Measurements from ENCODE around the gene FBXO46. TPM values are rescaled to one million over a fixed set of nuclear protein-coding genes. Genes with fewer than 3 reads are reported as not detected.

FBXO46 gene
- total RNA-seq, 1 experiment from 2014 or later, result 12.8 TPM

DNA sequence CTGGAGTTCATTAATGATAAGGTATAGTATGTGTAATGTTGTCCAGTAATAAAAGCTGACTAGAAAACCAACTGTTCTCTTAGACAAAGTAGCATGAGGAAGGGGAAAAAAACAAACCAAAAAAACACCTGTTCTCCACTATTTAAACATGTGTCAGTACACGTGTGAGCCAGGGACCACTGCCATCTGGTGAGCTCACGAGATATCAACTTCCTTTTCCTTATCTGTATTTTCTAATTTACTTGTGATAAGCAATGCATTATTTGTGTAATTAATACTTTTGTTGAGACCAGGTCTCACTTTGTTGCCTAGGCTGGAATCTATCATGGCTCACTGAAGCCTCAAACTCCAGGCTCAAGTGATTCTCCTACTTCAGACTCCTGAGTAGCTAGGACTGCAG lies 42.7 kb upstream of the FBXO46 start:
- TF ChIP-seq, protein P1, sequence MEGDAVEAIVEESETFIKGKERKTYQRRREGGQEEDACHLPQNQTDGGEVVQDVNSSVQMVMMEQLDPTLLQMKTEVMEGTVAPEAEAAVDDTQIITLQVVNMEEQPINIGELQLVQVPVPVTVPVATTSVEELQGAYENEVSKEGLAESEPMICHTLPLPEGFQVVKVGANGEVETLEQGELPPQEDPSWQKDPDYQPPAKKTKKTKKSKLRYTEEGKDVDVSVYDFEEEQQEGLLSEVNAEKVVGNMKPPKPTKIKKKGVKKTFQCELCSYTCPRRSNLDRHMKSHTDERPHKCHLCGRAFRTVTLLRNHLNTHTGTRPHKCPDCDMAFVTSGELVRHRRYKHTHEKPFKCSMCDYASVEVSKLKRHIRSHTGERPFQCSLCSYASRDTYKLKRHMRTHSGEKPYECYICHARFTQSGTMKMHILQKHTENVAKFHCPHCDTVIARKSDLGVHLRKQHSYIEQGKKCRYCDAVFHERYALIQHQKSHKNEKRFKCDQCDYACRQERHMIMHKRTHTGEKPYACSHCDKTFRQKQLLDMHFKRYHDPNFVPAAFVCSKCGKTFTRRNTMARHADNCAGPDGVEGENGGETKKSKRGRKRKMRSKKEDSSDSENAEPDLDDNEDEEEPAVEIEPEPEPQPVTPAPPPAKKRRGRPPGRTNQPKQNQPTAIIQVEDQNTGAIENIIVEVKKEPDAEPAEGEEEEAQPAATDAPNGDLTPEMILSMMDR (conservative IDR thresholded peaks at IDR 0.05; ENCODE audit: low read depth, low read length), result no peak
- TF ChIP-seq EZH2 (IDR thresholded peaks at IDR 0.05; ENCODE audit: low read length, unreplicated experiment) (no peak), EZH2phosphoT487 (IDR thresholded peaks at IDR 0.05; ENCODE audit: borderline replicate concordance, low read length) (no peak)
- no TSS peak for BruUV-seq (replicated peaks)
- intact Hi-C loops (cut with micrococcal nuclease), result no loop called here
- no peaks in the 10 kb centered on the region for H3K27me3 ChIP-seq (ENCODE audit: low read length)
- H3K4me2 ChIP-seq (ENCODE audit: low read length), result no peak overlapping the region
- no peaks in the 10 kb centered on the region for H3K9me2 ChIP-seq (replicated peaks; ENCODE audit: low read length)
- no peaks in the 10 kb centered on the region for H3K36me3 ChIP-seq (ENCODE audit: low read depth, low read length)
- H3K79me2 ChIP-seq (ENCODE audit: low read length), result no peaks in the 10 kb centered on the region
- H2AFZ ChIP-seq (ENCODE audit: low read length), result no peak overlapping the region
- no peaks in the 10 kb centered on the region for H3K9me3 ChIP-seq (ENCODE audit: low read length)
- H3K4me1 ChIP-seq (ENCODE audit: insufficient read depth, low read length), result 0 out of 2 replicates have a peak, but pooled peaks cover 21% of the 10 kb centered on the region
- no peaks in the 10 kb centered on the region for H3F3A ChIP-seq (ENCODE audit: low read length, unreplicated experiment)
- no peak overlapping the region for H3K27ac ChIP-seq (ENCODE audit: low read length)
- ChIA-PET POLR2A (ENCODE audit: unreplicated experiment) (no interaction called here), CTCF (no interaction called here)
- DNase-seq (no peak), ATAC-seq (no peak)
- no peak overlapping the region for H3K4me3 ChIP-seq (ENCODE audit: low read length)
- no peak overlapping the region for H3K9ac ChIP-seq (ENCODE audit: low read length)
- no peaks in the 10 kb centered on the region for H4K20me1 ChIP-seq (ENCODE audit: low read length)

DNA sequence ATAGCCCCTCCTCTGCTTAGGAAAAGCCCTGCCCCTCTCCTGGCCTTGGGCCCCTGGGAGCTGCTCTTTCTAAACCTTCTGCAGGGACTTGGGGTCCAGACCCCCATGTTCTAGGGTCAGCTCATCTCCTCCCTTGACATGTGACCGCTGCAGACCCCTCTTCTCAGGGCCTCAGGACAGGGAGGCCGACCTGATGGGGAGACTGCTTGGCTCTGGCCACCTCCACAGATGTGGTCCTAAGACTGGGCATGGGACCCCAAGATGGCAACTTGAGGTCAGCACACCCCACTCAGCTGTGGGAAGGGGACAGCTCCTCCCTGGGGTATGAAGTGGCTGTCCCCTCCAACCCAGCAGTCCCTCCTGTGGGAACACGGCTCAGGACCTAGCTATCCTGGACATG lies 42.2 kb upstream of the FBXO46 start:
- ATAC-seq (no peak), DNase-seq (no peak)
- BruUV-seq (replicated peaks), result no TSS peak
- POLR2A ChIA-PET (ENCODE audit: unreplicated experiment), result no interaction called here
- Histone ChIP-seq H3K4me2 (ENCODE audit: low read length) (no peak overlapping the region), H3F3A (ENCODE audit: low read length, unreplicated experiment) (no peaks in the 10 kb centered on the region), H3K27ac (ENCODE audit: low read length) (no peak overlapping the region), H3K9me3 (ENCODE audit: low read length) (no peaks in the 10 kb centered on the region), H2AFZ (ENCODE audit: low read length) (no peak overlapping the region), H3K9me2 (replicated peaks; ENCODE audit: low read length) (no peaks in the 10 kb centered on the region), H3K36me3 (ENCODE audit: low read depth, low read length) (no peaks in the 10 kb centered on the region), H3K27me3 (ENCODE audit: low read length) (no peaks in the 10 kb centered on the region), H3K4me3 (ENCODE audit: low read length) (no peak overlapping the region), H3K4me1 (ENCODE audit: insufficient read depth, low read length) (0 out of 2 replicates have a peak, but pooled peaks cover 21% of the 10 kb centered on the region), H3K9ac (ENCODE audit: low read length) (no peak overlapping the region), H4K20me1 (ENCODE audit: low read length) (no peaks in the 10 kb centered on the region), H3K79me2 (ENCODE audit: low read length) (no peaks in the 10 kb centered on the region)
- TF ChIP-seq, protein P1 (conservative IDR thresholded peaks at IDR 0.05; ENCODE audit: low read depth, low read length), result no peak
- TF ChIP-seq EZH2phosphoT487 (IDR thresholded peaks at IDR 0.05; ENCODE audit: borderline replicate concordance, low read length) (no peak), EZH2 (IDR thresholded peaks at IDR 0.05; ENCODE audit: low read length, unreplicated experiment) (no peak)
- intact Hi-C loops (cut with micrococcal nuclease), result no loop called here
- CTCF ChIA-PET, result no interaction called here

DNA sequence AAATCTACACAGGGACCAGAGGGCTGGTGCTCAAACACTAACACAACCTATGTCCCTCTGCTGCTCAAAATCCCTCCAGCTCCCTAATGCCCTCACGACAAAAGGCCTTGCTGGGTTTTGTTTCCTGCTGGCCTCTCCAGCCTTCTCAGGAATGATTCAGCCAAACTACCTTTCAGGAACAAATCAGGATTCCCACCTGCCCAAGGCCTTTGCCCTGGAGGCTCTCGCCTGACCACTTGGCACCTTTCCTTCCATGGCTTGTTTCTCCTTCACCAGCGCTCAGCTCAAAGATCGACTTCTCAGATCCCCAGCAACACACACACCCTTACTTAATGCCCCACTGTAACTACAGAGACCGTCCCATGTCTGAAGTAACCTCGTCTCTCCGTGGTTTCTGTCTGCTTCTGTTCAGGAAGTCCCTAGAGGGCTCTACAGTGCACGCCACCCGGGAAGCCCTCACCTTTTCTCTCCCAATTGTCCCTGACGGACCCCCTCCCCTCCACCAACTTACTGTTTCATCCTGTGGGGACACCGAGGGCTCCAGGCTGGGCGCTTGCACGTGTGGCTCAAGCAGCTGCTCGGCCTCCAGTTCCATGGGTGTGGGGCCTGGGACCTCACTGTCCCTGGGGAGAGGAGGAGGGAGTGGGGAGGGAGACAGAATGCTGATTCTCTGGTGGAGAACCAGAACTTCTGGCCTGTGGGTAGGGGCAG lies 41.6 kb upstream of the FBXO46 start:
- ChIA-PET POLR2A (ENCODE audit: unreplicated experiment) (interaction anchor here (0.6 kb wide), 1 partner anchor 10 kb away, joined by 6 read pairs; the partner anchor contains the start of gene DMPK), CTCF (no interaction called here)
- Histone ChIP-seq H3K4me3 (ENCODE audit: low read length) (no peak overlapping the region), H3K9ac (ENCODE audit: low read length) (no peak overlapping the region), H3K36me3 (ENCODE audit: low read depth, low read length) (no peaks in the 10 kb centered on the region), H3K4me1 (ENCODE audit: insufficient read depth, low read length) (0 out of 2 replicates have a peak, but pooled peaks cover 21% of the 10 kb centered on the region), H3F3A (ENCODE audit: low read length, unreplicated experiment) (no peaks in the 10 kb centered on the region), H4K20me1 (ENCODE audit: low read length) (no peaks in the 10 kb centered on the region), H3K9me2 (replicated peaks; ENCODE audit: low read length) (no peaks in the 10 kb centered on the region), H3K79me2 (ENCODE audit: low read length) (no peaks in the 10 kb centered on the region), H3K27me3 (ENCODE audit: low read length) (no peaks in the 10 kb centered on the region), H3K4me2 (ENCODE audit: low read length) (peak overlapping the region; percentile 96), H3K27ac (ENCODE audit: low read length) (no peak overlapping the region), H3K9me3 (ENCODE audit: low read length) (no peaks in the 10 kb centered on the region), H2AFZ (ENCODE audit: low read length) (no peak overlapping the region)
- TF ChIP-seq EZH2 (IDR thresholded peaks at IDR 0.05; ENCODE audit: low read length, unreplicated experiment) (no peak), EZH2phosphoT487 (IDR thresholded peaks at IDR 0.05; ENCODE audit: borderline replicate concordance, low read length) (no peak)
- TF ChIP-seq, protein P1 (conservative IDR thresholded peaks at IDR 0.05; ENCODE audit: low read depth, low read length), result no peak
- intact Hi-C loops (cut with micrococcal nuclease), result no loop called here
- no TSS peak for BruUV-seq (replicated peaks)
- DNase-seq (no peak), ATAC-seq (no peak)
